WERI-Rb-1 (cell line): ENCODE results near the gene SETMAR.

ENCODE experiments used
- DNase-seq: peaks from one replicate; pipeline ENCODE4 v3.0.0-alpha.2; 2020
- H3K27ac ChIP-seq: fragments of 250-450 bp; sonication (Bioruptor Pico); 2 replicates; pipeline ENCODE4 v1.5.1; 2020; ENCODE audit warnings: mild to moderate bottlenecking, moderate library complexity
- H3K27me3 ChIP-seq: fragments of 250-450 bp; sonication (Bioruptor Pico); 2 replicates; pipeline ENCODE4 v1.5.1; 2021; ENCODE audit warnings: mild to moderate bottlenecking, low read depth, moderate library complexity; ENCODE audit not compliant: insufficient read depth, severe bottlenecking
- H3K36me3 ChIP-seq: fragments of 250-450 bp; sonication (Bioruptor Pico); 2 replicates; pipeline ENCODE4 v1.5.1; 2020; ENCODE audit warnings: mild to moderate bottlenecking, moderate library complexity
- H3K4me3 ChIP-seq: 2 replicates; pipeline ENCODE4 v1.5.1; 2011; ENCODE audit warnings: low read depth, mild to moderate bottlenecking, control low read depth, low read length
- H3K9me3 ChIP-seq: fragments of 250-450 bp; sonication (Bioruptor Pico); 2 replicates; pipeline ENCODE4 v1.5.1; 2021; ENCODE audit warnings: mild to moderate bottlenecking, moderate library complexity; ENCODE audit not compliant: severe bottlenecking
- CTCF ChIP-seq: IDR thresholded peaks from 2 replicates; pipeline ENCODE4 v1.5.1; 2011; ENCODE audit warnings: low read depth, mild to moderate bottlenecking, control low read depth, inconsistent platforms, low read length

SETMAR gene

GRCh38 chr3:4343258-4343657, 40.1 kb downstream of the SETMAR start:
- Histone ChIP-seq H3K27me3 (no peaks in the 10 kb centered on the region), H3K9me3 (no peaks in the 10 kb centered on the region), H3K36me3 (no peaks in the 10 kb centered on the region), H3K27ac (no peak overlapping the region), H3K4me3 (no peak overlapping the region)
- no peak for DNase-seq
- no peak for TF ChIP-seq CTCF

- Histone ChIP-seq H3K27ac (peak overlapping the region; percentile 27; the same call in 1 of the 2 replicates), H3K9me3 (no peaks in the 10 kb centered on the region), H3K36me3 (no peaks in the 10 kb centered on the region), H3K4me3 (no peak overlapping the region), H3K27me3 (no peaks in the 10 kb centered on the region)
- TF ChIP-seq CTCF: peak; percentile 68
- DNase-seq: peak; percentile 42
Measured at GRCh38 chr3:4350789-4351163, 47.6 kb downstream of the SETMAR start.

GRCh38 chr3:4351164-4351855, 48.1 kb downstream of the SETMAR start:
- Histone ChIP-seq H3K27me3 (no peaks in the 10 kb centered on the region), H3K27ac (peak overlapping the region; percentile 27), H3K36me3 (no peaks in the 10 kb centered on the region), H3K9me3 (no peaks in the 10 kb centered on the region), H3K4me3 (no peak overlapping the region)
- DNase-seq: no peak
- no peak for TF ChIP-seq CTCF

GRCh38 chr3:4351872-4352271, 48.7 kb downstream of the SETMAR start:
- TF ChIP-seq CTCF: no peak
- Histone ChIP-seq H3K36me3 (no peaks in the 10 kb centered on the region), H3K27me3 (no peaks in the 10 kb centered on the region), H3K4me3 (no peak overlapping the region), H3K27ac (peak overlapping the region; percentile 27), H3K9me3 (no peaks in the 10 kb centered on the region)
- DNase-seq: no peak

GRCh38 chr3:4355401-4356219, 52.4 kb downstream of the SETMAR start:
- no peak overlapping the region for H3K4me3 ChIP-seq
- TF ChIP-seq CTCF: no peak
- no peaks in the 10 kb centered on the region for H3K27me3 ChIP-seq
- H3K36me3 ChIP-seq: no peaks in the 10 kb centered on the region
- no peak for DNase-seq
- no peak overlapping the region for H3K27ac ChIP-seq
- H3K9me3 ChIP-seq: no peaks in the 10 kb centered on the region
